ENCODE measurements around the gene ABCA7.
A peak's percentile ranks its signal among the peaks of the same experiment; 100 is the strongest.

ABCA7 gene

DNA sequence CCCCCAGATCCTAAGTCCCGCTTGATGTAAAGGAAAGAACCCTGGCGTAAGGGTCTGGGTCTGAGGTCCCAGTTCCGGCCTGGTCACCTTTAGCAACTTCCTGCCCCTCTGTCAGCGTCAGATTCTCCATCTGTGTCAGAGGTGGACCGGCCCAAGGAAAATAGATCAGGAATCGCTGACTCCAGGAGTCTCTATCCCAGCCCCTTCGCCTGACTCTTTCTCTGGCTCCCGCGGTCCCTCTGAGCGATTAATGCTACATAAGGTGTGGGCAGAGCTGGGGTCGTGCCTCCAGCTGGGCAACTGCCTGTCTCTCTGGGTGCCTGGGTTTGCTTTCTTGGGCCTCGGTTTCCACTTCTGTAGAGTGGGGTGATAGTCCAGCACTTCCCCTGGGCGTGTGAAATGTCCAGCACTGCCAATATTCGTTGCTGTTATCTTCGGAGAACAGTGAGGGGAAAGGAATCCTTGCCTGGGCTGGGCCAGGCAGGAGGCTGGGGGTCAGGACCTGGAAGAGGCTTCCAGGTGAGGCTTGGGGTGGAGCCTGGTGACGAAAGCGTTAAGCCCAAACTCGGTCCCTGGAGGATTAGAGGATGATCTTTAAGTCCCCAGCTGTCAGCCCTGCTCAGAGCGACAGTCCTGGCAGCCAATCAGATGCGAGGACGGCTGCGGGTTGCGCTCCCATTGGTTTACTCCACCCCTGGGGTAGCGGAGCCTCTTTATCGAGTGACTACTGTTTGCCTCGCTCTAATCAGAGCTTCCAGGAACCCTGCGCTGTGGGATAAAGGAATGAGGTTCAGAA is 767 bp downstream of the ABCA7 start:
- TF ChIP-seq, protein P1, sequence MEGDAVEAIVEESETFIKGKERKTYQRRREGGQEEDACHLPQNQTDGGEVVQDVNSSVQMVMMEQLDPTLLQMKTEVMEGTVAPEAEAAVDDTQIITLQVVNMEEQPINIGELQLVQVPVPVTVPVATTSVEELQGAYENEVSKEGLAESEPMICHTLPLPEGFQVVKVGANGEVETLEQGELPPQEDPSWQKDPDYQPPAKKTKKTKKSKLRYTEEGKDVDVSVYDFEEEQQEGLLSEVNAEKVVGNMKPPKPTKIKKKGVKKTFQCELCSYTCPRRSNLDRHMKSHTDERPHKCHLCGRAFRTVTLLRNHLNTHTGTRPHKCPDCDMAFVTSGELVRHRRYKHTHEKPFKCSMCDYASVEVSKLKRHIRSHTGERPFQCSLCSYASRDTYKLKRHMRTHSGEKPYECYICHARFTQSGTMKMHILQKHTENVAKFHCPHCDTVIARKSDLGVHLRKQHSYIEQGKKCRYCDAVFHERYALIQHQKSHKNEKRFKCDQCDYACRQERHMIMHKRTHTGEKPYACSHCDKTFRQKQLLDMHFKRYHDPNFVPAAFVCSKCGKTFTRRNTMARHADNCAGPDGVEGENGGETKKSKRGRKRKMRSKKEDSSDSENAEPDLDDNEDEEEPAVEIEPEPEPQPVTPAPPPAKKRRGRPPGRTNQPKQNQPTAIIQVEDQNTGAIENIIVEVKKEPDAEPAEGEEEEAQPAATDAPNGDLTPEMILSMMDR (conservative IDR thresholded peaks at IDR 0.05): no peak
- TF ChIP-seq ZFX (IDR thresholded peaks at IDR 0.05): no peak
- peak overlapping the region; percentile 73 for H3K27ac ChIP-seq

- TF ChIP-seq, protein P1 (conservative IDR thresholded peaks at IDR 0.05): no peak
- TF ChIP-seq ZFX (IDR thresholded peaks at IDR 0.05): no peak
- no peak overlapping the region; the same call in 1 of the 2 replicates for H3K27ac ChIP-seq
These were observed 1.4 kb downstream of the ABCA7 start for GRCh38 chr19:1041272-1041834.

DNA sequence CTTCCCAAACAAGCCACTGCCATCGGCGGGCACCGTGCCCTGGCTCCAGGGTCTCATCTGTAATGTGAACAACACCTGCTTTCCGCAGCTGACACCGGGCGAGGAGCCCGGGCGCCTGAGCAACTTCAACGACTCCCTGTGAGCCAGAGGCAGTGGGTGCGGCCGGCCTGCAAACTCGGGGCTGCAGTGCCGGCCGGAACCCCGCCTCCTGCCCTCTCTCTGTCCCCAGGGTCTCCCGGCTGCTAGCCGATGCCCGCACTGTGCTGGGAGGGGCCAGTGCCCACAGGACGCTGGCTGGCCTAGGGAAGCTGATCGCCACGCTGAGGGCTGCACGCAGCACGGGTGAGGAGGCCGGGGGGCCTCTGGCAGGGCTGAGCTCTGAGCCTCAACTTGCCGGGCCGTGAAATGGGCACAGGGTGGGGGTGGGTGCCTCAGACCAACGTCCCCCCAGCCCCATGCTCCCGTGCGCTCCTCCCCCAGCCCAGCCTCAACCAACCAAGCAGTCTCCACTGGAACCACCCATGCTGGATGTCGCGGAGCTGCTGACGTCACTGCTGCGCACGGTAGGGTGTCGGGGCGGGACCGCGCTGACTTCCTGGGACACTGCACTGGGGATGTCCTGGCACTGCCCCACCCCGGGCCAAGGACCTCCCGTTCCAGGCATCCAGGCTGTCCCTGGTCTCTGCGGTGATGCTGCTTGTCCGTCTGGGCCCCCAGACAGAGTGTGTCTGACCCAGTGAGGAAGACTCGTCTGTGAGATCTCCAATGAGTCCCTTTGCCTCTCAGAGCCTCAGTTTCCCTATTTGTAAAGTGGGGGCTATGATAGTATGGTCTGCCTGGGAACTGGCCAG is 2.2 kb downstream of the ABCA7 start:
- H3K27ac ChIP-seq: no peak overlapping the region
- TF ChIP-seq, protein P1 (conservative IDR thresholded peaks at IDR 0.05): no peak

DNA sequence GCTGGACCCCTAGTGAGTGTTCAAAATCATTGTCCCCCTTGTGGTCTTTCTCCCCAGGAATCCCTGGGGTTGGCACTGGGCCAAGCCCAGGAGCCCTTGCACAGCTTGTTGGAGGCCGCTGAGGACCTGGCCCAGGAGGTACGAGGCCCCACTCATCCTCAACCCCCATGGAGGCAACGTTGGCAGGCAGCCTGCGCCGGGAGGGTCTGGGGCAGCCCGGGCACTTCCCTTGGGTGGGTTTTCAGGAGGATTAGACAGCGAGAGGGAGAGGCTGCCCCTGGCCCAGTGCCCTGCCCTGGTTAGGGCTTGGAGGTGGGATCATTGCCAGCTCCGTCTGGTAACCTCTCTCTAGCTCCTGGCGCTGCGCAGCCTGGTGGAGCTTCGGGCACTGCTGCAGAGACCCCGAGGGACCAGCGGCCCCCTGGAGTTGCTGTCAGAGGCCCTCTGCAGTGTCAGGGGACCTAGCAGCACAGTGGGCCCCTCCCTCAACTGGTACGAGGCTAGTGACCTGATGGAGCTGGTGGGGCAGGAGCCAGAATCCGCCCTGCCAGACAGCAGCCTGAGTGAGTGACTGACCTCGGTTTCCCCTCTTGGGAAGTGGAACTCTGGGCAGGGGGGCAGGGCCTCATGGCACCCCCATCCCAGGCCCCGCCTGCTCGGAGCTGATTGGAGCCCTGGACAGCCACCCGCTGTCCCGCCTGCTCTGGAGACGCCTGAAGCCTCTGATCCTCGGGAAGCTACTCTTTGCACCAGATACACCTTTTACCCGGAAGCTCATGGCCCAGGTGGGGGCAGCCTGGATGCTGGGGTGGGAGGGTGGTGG is 3.0 kb downstream of the ABCA7 start:
- TF ChIP-seq, protein P1 (conservative IDR thresholded peaks at IDR 0.05): no peak
- TF ChIP-seq ZFX (IDR thresholded peaks at IDR 0.05): no peak
- no peak overlapping the region for H3K27ac ChIP-seq

- no peak overlapping the region for H3K27ac ChIP-seq
- no peak for TF ChIP-seq ZFX (IDR thresholded peaks at IDR 0.05)
- TF ChIP-seq, protein P1 (conservative IDR thresholded peaks at IDR 0.05): no peak
These were observed 5.3 kb downstream of the ABCA7 start for GRCh38 chr19:1045247-1045603.

DNA sequence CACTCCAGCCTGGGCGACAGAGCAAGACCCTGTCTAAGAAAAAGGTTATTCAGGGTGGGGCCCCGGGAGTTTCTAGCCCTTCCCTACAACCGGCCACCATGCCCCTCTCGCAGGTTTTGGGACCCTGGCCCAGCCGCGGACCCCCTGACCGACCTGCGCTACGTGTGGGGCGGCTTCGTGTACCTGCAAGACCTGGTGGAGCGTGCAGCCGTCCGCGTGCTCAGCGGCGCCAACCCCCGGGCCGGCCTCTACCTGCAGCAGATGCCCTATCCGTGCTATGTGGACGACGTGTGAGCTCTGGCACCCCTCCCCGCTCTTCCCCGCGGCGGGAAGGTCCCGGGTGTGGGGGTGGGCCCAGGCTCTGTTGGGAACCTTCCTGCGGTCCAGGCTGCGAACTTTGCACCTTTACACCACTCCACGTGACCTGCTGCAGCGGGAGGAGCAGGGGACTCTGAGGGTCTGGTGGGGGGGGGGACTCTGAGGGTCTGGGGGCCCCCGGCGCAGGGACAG is 6.3 kb downstream of the ABCA7 start:
- H3K27ac ChIP-seq: no peak overlapping the region
- no peak for TF ChIP-seq ZFX (IDR thresholded peaks at IDR 0.05)
- TF ChIP-seq, protein P1 (conservative IDR thresholded peaks at IDR 0.05): no peak
